ENCODE results near the gene MET.

The MET gene

DNA sequence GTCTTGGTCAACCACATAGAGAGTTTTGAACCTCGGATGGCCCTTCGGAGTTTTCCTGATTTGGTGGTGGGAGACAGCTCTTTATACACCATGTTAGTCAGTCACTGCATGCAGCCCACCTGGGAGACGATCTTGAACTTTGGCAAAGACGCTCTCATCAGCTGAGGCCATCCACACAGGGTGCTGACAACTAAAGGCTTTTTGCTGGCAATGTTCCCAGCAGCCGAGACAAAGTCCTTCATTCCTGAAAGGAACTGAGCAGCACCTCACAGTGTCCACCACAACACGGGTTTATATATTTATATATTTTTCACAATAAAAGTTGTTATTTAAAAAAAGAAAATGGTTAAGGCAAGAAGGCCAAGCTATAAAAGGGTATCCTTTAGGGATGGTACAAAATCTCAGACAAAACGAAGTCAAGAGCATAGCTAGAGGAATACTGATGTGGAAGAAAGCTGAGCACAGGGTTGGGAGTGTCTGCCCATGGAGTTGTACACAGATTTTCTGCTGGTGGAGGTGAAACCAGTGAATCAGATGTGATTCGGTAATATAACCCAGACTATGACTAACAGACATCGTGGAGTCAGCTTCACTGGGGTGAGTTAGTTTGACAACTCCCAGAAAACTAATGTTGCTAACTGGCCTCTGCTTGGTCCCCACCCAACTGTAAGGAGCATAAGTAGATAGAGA lies 163.0 kb downstream of the MET start:
- DNase-seq (ENCODE audit: low read depth): peak; percentile 93
- no peak overlapping the region for H3K4me3 ChIP-seq (ENCODE audit: low read length)
- TF ChIP-seq, protein P1, sequence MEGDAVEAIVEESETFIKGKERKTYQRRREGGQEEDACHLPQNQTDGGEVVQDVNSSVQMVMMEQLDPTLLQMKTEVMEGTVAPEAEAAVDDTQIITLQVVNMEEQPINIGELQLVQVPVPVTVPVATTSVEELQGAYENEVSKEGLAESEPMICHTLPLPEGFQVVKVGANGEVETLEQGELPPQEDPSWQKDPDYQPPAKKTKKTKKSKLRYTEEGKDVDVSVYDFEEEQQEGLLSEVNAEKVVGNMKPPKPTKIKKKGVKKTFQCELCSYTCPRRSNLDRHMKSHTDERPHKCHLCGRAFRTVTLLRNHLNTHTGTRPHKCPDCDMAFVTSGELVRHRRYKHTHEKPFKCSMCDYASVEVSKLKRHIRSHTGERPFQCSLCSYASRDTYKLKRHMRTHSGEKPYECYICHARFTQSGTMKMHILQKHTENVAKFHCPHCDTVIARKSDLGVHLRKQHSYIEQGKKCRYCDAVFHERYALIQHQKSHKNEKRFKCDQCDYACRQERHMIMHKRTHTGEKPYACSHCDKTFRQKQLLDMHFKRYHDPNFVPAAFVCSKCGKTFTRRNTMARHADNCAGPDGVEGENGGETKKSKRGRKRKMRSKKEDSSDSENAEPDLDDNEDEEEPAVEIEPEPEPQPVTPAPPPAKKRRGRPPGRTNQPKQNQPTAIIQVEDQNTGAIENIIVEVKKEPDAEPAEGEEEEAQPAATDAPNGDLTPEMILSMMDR (IDR thresholded peaks at IDR 0.05; ENCODE audit: insufficient read depth, low read depth, low read length, missing control alignments): no peak

DNA sequence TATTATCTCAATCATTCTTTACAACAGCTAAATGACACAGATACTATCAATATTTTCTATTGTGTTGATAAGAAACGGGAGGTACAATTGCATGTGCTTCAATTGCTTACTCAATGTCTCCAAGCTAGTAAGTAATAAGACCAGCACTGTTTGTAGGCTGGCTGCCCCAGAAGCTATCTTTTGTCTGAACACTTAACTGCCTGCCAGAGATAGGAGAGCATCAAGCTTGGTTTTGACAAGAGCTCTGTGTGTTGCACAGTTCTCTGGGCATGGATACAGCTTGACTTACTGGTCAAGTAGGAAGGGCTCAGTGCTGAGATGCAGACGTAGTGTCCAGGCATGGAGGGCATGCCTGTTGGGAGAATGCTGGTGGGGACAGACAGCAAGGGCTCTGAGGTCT lies 164.1 kb downstream of the MET start:
- no peak overlapping the region for H3K4me3 ChIP-seq (ENCODE audit: low read length)
- TF ChIP-seq, protein P1 (IDR thresholded peaks at IDR 0.05; ENCODE audit: insufficient read depth, low read depth, low read length, missing control alignments): no peak
- no peak for DNase-seq (ENCODE audit: low read depth)

DNA sequence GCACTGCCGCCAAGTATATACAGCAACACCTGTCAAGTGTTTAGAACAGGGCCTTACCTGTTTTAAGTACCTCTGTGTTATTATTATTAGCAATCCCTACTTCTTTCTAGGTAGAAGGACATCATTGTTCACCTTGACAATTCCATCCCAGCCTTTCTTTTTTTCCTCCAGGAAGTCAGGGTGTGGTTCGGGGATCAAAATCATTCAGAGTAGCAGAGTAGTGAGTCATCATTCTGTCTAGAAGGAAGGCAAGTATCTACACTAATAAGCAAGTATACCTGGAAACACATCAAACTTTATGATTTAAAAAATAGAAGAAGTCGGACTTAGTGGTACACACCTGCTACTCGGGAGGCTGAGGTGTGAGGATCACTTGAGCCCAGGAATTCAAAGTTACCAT lies 164.9 kb downstream of the MET start:
- TF ChIP-seq, protein P1 (IDR thresholded peaks at IDR 0.05; ENCODE audit: insufficient read depth, low read depth, low read length, missing control alignments): no peak
- DNase-seq (ENCODE audit: low read depth): peak; percentile 83
- no peak overlapping the region for H3K4me3 ChIP-seq (ENCODE audit: low read length)

DNA sequence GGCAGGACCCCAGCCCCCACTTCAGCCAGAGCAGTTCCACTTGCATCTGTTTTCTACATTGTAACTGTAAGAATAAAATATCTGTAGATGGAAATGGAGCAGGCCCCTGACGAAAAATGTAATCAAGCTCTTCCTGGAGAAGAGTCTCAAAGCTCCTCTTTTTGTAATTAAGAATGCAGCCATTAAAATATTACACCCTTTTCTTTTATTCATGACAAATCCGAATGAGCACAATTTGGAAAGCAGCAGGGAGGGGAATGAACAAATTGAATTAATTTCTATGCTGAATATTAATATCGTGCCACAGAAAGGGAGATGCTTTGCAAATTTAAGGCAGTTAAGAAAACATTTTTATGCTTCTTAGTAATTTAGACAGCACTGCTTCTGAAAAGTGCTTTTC lies 165.6 kb downstream of the MET start:
- no peak for DNase-seq (ENCODE audit: low read depth)
- no peak overlapping the region for H3K4me3 ChIP-seq (ENCODE audit: low read length)
- TF ChIP-seq, protein P1 (IDR thresholded peaks at IDR 0.05; ENCODE audit: insufficient read depth, low read depth, low read length, missing control alignments): no peak

DNA sequence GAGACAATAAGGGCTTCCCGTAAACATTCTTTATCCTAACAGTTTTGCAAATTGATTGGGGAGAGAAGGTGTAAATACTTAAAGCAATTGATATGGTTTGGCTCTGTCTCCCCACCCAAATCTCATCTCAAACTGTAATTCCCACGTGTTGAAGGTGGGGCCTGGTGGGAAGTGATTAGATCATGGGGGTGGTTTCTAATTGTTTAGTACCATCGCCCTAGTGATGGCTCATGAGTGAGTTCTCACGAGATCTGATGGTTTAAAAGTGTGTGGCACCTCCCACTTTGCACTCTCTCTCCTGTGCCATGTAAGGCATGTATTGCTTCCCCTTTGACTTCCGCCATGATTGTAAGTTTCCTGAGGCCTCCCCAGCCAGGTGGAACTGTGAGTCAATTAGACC lies 168.3 kb downstream of the MET start:
- TF ChIP-seq, protein P1 (IDR thresholded peaks at IDR 0.05; ENCODE audit: insufficient read depth, low read depth, low read length, missing control alignments): no peak
- DNase-seq (ENCODE audit: low read depth): no peak
- H3K4me3 ChIP-seq (ENCODE audit: low read length): no peak overlapping the region

DNA sequence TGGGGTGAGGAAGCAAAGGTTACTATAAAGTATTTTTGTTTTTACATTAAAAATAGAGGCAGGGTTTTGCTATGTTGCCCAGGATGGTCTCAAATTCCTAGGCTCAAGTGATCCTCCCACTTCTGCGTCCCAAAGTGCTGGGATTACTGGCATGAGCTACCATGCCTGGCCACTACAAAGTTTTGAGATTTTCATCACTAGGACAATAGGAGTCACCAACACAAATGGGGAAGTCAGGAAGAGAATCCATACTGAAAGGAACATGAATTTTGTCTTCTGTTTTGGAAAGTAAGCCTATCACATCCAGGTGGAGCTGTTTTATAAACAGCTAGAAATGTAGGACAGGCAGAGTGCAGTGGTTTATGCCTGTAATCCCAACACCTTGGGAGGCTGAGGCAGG lies 170.4 kb downstream of the MET start:
- no peak for DNase-seq (ENCODE audit: low read depth)
- H3K4me3 ChIP-seq (ENCODE audit: low read length): no peak overlapping the region
- TF ChIP-seq, protein P1 (IDR thresholded peaks at IDR 0.05; ENCODE audit: insufficient read depth, low read depth, low read length, missing control alignments): no peak

DNA sequence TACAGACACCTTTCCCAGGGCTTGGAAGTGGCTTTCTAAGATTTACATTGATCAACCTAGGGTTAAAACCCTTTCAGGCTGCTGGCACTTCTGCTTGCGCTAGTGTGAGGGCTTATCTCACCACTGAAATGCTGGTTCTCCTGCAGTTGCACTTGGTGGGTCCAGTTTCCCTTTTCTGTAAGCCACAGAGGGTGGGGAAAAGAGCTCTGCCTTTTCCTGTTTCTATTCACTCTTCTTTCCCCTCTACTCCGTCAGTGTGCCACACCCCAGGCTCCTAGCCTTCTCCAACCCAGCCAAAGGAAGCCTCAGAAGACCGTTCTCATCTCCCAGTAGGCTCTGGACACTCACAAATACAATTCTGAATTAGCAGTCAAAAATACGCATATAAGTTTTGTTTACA lies 171.4 kb downstream of the MET start:
- H3K4me3 ChIP-seq (ENCODE audit: low read length): no peak overlapping the region
- DNase-seq (ENCODE audit: low read depth): no peak
- TF ChIP-seq, protein P1 (IDR thresholded peaks at IDR 0.05; ENCODE audit: insufficient read depth, low read depth, low read length, missing control alignments): no peak
